Right lobe of liver (tissue), 4 donors: ENCODE data around the gene FBXO7.

Source experiments
- POLR2A ChIP-seq: fragments of 450-650 bp; IDR thresholded peaks from one replicate; pipeline ENCODE4 v1.6.1; 2017; ENCODE audit warnings: antibody characterized with exemption, mild to moderate bottlenecking
- TF ChIP-seq, protein P1 (sequence below), 4 donors: fragments of 200-600 bp in 3 of 4; fragments of 450-650 bp in 1 of 4; IDR thresholded peaks; one replicate each; pipeline versions ENCODE4 v1.5.1 to v1.8.0; 2016 to 2022; ENCODE audit warnings: antibody characterized with exemption in 4 of 4, mild to moderate bottlenecking in 2 of 4
- donor health status: DM: no; HTN: no; CAD: no.
- donor health status: DM: no; HTN: no; CAD: no.
- donor health status: DM: no; HTN: yes; CAD: no.

DNA sequence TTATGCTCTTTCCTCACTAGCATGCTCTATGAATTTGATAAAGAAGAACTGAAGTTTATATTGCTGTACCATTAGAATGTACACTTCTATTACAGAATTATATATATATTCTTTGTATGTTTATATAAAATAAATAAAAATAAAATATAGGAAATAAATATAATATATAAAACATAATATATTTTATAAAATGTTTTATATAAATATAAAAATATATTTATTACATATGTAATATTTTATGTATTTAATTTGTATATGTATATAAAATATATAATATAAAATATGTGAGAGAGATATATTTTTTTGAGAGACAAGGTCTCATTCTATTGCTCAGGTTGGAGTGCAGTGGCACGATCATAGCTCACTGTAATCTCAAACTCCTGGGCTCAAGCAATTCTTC lies 44.3 kb upstream of the FBXO7 start:
- TF ChIP-seq, protein P1, sequence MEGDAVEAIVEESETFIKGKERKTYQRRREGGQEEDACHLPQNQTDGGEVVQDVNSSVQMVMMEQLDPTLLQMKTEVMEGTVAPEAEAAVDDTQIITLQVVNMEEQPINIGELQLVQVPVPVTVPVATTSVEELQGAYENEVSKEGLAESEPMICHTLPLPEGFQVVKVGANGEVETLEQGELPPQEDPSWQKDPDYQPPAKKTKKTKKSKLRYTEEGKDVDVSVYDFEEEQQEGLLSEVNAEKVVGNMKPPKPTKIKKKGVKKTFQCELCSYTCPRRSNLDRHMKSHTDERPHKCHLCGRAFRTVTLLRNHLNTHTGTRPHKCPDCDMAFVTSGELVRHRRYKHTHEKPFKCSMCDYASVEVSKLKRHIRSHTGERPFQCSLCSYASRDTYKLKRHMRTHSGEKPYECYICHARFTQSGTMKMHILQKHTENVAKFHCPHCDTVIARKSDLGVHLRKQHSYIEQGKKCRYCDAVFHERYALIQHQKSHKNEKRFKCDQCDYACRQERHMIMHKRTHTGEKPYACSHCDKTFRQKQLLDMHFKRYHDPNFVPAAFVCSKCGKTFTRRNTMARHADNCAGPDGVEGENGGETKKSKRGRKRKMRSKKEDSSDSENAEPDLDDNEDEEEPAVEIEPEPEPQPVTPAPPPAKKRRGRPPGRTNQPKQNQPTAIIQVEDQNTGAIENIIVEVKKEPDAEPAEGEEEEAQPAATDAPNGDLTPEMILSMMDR (IDR thresholded peaks at IDR 0.05), result no peak
- TF ChIP-seq POLR2A, result no peak
